WTC11 (cell line): ENCODE results near the gene CCDC136. TPM values are rescaled to one million over a fixed set of nuclear protein-coding genes. Genes with fewer than 3 reads are reported as not detected.

Experiments used
- ATAC-seq: fragments of 200-7000 bp; cut with Tn5 transposase; 2 replicates; pipeline ENCODE4 v1.10.0; 2021; ENCODE audit warnings: mild to moderate bottlenecking, moderate library complexity
- CTCF ChIA-PET: fragments of 300-600 bp; sonication (Branson Sonifier 250); formaldehyde crosslinking; loops from one replicate; lab custom pipeline; 2021; ENCODE audit warnings: antibody characterized with exemption; lab: Charles Lee
- POLR2A ChIA-PET: fragments of 350-600 bp; sonication (Branson Sonifier 250); formaldehyde crosslinking; loops from one replicate; lab custom pipeline; 2021; ENCODE audit warnings: antibody characterized with exemption; lab: Charles Lee
- DNase-seq: peaks from one replicate; pipeline ENCODE4 v3.0.0; 2021; ENCODE audit warnings: low spot score
- H3K27ac Mint-ChIP-seq: 2 replicates; pipeline ENCODE4 v1.8.0; 2021; ENCODE audit warnings: mixed read lengths
- H3K27me3 Mint-ChIP-seq: 2 replicates; pipeline ENCODE4 v1.8.0; 2021; ENCODE audit warnings: low read depth, mild to moderate bottlenecking, moderate library complexity, mixed read lengths
- H3K36me3 Mint-ChIP-seq: 2 replicates; pipeline ENCODE4 v1.8.0; 2021; ENCODE audit warnings: mixed read lengths
- H3K4me1 Mint-ChIP-seq: 2 replicates; pipeline ENCODE4 v1.8.0; 2022; ENCODE audit warnings: mixed read lengths
- H3K4me3 Mint-ChIP-seq: 2 replicates; pipeline ENCODE4 v1.8.0; 2021; ENCODE audit warnings: mild to moderate bottlenecking, moderate library complexity, mixed read lengths
- H3K9me3 Mint-ChIP-seq: 2 replicates; pipeline ENCODE4 v1.8.0; 2021; ENCODE audit warnings: mixed read lengths
- ARID4B ChIP-seq: sonication (generic); formaldehyde crosslinking; IDR thresholded peaks from 2 replicates; pipeline ENCODE4 v1.8.0; 2023; ENCODE audit warnings: missing genetic modification reagents, mild to moderate bottlenecking, borderline replicate concordance
- FOXJ3 ChIP-seq: sonication (generic); formaldehyde crosslinking; IDR thresholded peaks from 2 replicates; pipeline ENCODE4 v1.9.0; 2021; ENCODE audit warnings: missing genetic modification reagents, mild to moderate bottlenecking, borderline replicate concordance
- HMGA2 ChIP-seq: fragments of 250-450 bp; sonication (Bioruptor Pico); IDR thresholded peaks from 2 replicates; pipeline ENCODE4 v1.4.0; 2021; ENCODE audit warnings: mild to moderate bottlenecking, moderate library complexity
- IRF2 ChIP-seq: sonication (generic); formaldehyde crosslinking; IDR thresholded peaks from 2 replicates; pipeline ENCODE4 v1.8.0; 2022; ENCODE audit warnings: low read depth, missing genetic modification reagents, borderline replicate concordance
- JUN ChIP-seq: sonication (generic); formaldehyde crosslinking; IDR thresholded peaks from 2 replicates; pipeline ENCODE4 v1.8.0; 2023; ENCODE audit warnings: mild to moderate bottlenecking, missing genetic modification reagents
- MXD4 ChIP-seq: fragments of 250-450 bp; sonication (Bioruptor Pico); IDR thresholded peaks from 2 replicates; pipeline ENCODE4 v1.8.0; 2021; ENCODE audit warnings: mild to moderate bottlenecking, moderate library complexity, borderline replicate concordance
- NFE2L1 ChIP-seq: sonication (generic); formaldehyde crosslinking; IDR thresholded peaks from 2 replicates; pipeline ENCODE4 v1.8.1; 2023; ENCODE audit warnings: missing genetic modification reagents
- NR3C1 ChIP-seq: sonication (generic); formaldehyde crosslinking; conservative IDR thresholded peaks from 2 replicates; pipeline ENCODE4 v1.8.1; 2023; ENCODE audit warnings: low read depth, mild to moderate bottlenecking, missing genetic modification reagents
- PREB ChIP-seq: sonication (generic); formaldehyde crosslinking; IDR thresholded peaks from 2 replicates; pipeline ENCODE4 v1.8.1; 2022; ENCODE audit warnings: mild to moderate bottlenecking, missing genetic modification reagents, moderate library complexity, borderline replicate concordance
- SOX15 ChIP-seq: fragments of 250-450 bp; sonication (Bioruptor Pico); IDR thresholded peaks from 2 replicates; pipeline ENCODE4 v1.9.0; 2021; ENCODE audit warnings: mild to moderate bottlenecking
- SP1 ChIP-seq: sonication (generic); formaldehyde crosslinking; conservative IDR thresholded peaks from 2 replicates; pipeline ENCODE4 v1.8.1; 2022; ENCODE audit warnings: missing genetic modification reagents
- ZBTB21 ChIP-seq: sonication (generic); formaldehyde crosslinking; IDR thresholded peaks from 2 replicates; pipeline ENCODE4 v1.8.1; 2023; ENCODE audit warnings: mild to moderate bottlenecking, missing genetic modification reagents, borderline replicate concordance
- ZBTB43 ChIP-seq: sonication (generic); formaldehyde crosslinking; IDR thresholded peaks from 2 replicates; pipeline ENCODE4 v1.8.1; 2023; ENCODE audit warnings: mild to moderate bottlenecking, missing genetic modification reagents
- ZNF138 ChIP-seq: sonication (generic); formaldehyde crosslinking; conservative IDR thresholded peaks from 2 replicates; pipeline ENCODE4 v1.8.1; 2022; ENCODE audit warnings: mild to moderate bottlenecking, moderate library complexity, missing genetic modification reagents
- ZNF219 ChIP-seq: sonication (generic); formaldehyde crosslinking; IDR thresholded peaks from 2 replicates; pipeline ENCODE4 v1.8.0; 2023; ENCODE audit warnings: missing genetic modification reagents, mild to moderate bottlenecking, borderline replicate concordance
- ZNF263 ChIP-seq: sonication (generic); formaldehyde crosslinking; IDR thresholded peaks from 2 replicates; pipeline ENCODE4 v1.8.1; 2022; ENCODE audit warnings: low read depth, mild to moderate bottlenecking, moderate library complexity, missing genetic modification reagents
- total RNA-seq: library from RNA; stranded (reverse); gene quantifications from 3 replicates; pipeline ENCODE4 v1.2.3, GENCODE V29; 2021
- TF ChIP-seq, protein P1 (sequence below): sonication (generic); formaldehyde crosslinking; IDR thresholded peaks from 2 replicates; pipeline ENCODE4 v1.8.1; 2023; ENCODE audit warnings: mild to moderate bottlenecking, moderate library complexity, missing genetic modification reagents
- TF ChIP-seq, protein P2 (sequence below): sonication (generic); formaldehyde crosslinking; IDR thresholded peaks from 2 replicates; pipeline ENCODE4 v1.8.1; 2022; ENCODE audit warnings: missing genetic modification reagents, borderline replicate concordance
- TF ChIP-seq, protein P3 (sequence below): sonication (generic); formaldehyde crosslinking; IDR thresholded peaks from 2 replicates; pipeline ENCODE4 v1.8.0; 2022; ENCODE audit warnings: mild to moderate bottlenecking, missing genetic modification reagents
- TF ChIP-seq, protein P4 (sequence below): sonication (generic); formaldehyde crosslinking; IDR thresholded peaks from 2 replicates; pipeline ENCODE4 v1.8.1; 2022; ENCODE audit warnings: low read depth, mild to moderate bottlenecking, moderate library complexity, missing genetic modification reagents, borderline replicate concordance

Gene CCDC136
- total RNA-seq, 1 experiment from 2014 or later, result 51.0 TPM

- TF ChIP-seq, protein P1, sequence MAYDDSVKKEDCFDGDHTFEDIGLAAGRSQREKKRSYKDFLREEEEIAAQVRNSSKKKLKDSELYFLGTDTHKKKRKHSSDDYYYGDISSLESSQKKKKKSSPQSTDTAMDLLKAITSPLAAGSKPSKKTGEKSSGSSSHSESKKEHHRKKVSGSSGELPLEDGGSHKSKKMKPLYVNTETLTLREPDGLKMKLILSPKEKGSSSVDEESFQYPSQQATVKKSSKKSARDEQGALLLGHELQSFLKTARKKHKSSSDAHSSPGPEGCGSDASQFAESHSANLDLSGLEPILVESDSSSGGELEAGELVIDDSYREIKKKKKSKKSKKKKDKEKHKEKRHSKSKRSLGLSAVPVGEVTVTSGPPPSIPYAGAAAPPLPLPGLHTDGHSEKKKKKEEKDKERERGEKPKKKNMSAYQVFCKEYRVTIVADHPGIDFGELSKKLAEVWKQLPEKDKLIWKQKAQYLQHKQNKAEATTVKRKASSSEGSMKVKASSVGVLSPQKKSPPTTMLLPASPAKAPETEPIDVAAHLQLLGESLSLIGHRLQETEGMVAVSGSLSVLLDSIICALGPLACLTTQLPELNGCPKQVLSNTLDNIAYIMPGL (CRISPR knock-in tag), result no peak
- TF ChIP-seq ZBTB43, result no peak
- TF ChIP-seq, protein P2, sequence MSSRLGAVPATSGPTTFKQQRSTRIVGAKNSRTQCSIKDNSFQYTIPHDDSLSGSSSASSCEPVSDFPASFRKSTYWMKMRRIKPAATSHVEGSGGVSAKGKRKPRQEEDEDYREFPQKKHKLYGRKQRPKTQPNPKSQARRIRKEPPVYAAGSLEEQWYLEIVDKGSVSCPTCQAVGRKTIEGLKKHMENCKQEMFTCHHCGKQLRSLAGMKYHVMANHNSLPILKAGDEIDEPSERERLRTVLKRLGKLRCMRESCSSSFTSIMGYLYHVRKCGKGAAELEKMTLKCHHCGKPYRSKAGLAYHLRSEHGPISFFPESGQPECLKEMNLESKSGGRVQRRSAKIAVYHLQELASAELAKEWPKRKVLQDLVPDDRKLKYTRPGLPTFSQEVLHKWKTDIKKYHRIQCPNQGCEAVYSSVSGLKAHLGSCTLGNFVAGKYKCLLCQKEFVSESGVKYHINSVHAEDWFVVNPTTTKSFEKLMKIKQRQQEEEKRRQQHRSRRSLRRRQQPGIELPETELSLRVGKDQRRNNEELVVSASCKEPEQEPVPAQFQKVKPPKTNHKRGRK (CRISPR knock-in tag), result no peak
Measured at GRCh38 chr7:128847721-128848211, 56.0 kb downstream of the CCDC136 start (continued).

DNA sequence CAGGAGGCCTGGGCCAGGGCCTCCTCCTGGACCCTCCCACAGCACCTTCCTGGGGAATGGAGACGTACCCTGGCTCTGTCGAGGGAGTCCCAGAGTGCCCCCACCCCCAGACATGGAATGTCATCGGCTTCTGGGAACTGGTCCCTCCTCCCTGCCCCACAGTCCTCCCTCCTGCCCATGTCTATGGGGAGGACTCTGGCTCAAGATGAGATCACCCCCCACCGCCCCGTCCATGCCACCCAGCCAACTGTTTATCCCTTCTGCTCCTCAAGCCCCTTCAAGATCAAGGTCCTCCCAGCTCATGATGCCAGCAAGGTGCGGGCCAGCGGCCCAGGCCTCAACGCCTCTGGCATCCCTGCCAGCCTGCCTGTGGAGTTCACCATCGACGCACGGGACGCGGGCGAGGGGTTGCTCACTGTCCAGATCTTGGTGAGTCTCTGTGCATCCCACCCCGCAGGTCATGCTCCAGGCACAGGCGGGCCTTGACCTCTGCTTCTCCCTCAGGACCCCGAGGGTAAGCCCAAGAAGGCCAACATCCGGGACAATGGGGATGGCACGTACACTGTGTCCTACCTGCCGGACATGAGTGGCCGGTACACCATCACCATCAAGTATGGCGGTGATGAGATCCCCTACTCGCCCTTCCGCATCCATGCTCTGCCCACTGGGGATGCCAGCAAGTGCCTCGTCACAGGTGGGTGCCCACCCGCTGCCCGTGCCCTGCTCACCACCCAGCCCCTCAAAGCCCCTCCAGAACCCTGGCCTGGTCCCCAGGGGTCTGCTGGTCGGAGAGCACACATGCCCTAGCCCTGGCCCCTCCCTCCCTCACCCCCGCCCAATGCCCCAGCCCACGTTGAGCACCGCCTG lies 56.8 kb downstream of the CCDC136 start:
- Mint-ChIP-seq H3K27ac (no peak overlapping the region), H3K36me3 (no peaks in the 10 kb centered on the region), H3K4me3 (no peak overlapping the region), H3K9me3 (no peaks in the 10 kb centered on the region), H3K27me3 (no peaks in the 10 kb centered on the region), H3K4me1 (no peaks in the 10 kb centered on the region)
- no peak for ATAC-seq
- DNase-seq, result no peak
- TF ChIP-seq IRF2 (no peak), HMGA2 (CRISPR knock-in tag) (no peak), NFE2L1 (CRISPR knock-in tag) (no peak), SP1 (CRISPR knock-in tag) (no peak), ZNF219 (no peak), FOXJ3 (CRISPR knock-in tag) (no peak), NR3C1 (CRISPR knock-in tag) (no peak), ZBTB21 (CRISPR knock-in tag) (no peak), MXD4 (no peak), ZNF263 (CRISPR knock-in tag) (no peak), JUN (CRISPR knock-in tag) (no peak), SOX15 (no peak), ZNF138 (CRISPR knock-in tag) (no peak), PREB (CRISPR knock-in tag) (no peak), ARID4B (no peak)
- TF ChIP-seq, protein P3, sequence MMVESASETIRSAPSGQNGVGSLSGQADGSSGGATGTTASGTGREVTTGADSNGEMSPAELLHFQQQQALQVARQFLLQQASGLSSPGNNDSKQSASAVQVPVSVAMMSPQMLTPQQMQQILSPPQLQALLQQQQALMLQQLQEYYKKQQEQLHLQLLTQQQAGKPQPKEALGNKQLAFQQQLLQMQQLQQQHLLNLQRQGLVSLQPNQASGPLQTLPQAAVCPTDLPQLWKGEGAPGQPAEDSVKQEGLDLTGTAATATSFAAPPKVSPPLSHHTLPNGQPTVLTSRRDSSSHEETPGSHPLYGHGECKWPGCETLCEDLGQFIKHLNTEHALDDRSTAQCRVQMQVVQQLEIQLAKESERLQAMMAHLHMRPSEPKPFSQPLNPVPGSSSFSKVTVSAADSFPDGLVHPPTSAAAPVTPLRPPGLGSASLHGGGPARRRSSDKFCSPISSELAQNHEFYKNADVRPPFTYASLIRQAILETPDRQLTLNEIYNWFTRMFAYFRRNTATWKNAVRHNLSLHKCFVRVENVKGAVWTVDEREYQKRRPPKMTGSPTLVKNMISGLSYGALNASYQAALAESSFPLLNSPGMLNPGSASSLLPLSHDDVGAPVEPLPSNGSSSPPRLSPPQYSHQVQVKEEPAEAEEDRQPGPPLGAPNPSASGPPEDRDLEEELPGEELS (CRISPR knock-in tag), result no peak
- TF ChIP-seq, protein P4, sequence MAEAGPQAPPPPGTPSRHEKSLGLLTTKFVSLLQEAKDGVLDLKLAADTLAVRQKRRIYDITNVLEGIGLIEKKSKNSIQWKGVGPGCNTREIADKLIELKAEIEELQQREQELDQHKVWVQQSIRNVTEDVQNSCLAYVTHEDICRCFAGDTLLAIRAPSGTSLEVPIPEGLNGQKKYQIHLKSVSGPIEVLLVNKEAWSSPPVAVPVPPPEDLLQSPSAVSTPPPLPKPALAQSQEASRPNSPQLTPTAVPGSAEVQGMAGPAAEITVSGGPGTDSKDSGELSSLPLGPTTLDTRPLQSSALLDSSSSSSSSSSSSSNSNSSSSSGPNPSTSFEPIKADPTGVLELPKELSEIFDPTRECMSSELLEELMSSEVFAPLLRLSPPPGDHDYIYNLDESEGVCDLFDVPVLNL (CRISPR knock-in tag), result no peak
- POLR2A ChIA-PET, result no interaction called here
- CTCF ChIA-PET, result interaction anchor here (1.1 kb wide), 2 partner anchors 11 to 13 kb away, joined by 5 read pairs; no protein-coding TSS in a partner anchor
